Naive thymus-derived CD8-positive, alpha-beta T cell (primary cell): ENCODE data around the gene VEGFD. TPM values are rescaled to one million over a fixed set of nuclear protein-coding genes. Genes with fewer than 3 reads are reported as not detected.
"Not testable (repeated sequence)": the region's sequence is repeated elsewhere in the genome, so short reads cannot be mapped to it uniquely, and the experiment has no call there.

Source experiments
- ATAC-seq, 2 donors: fragments of 150-1000 bp; cut with Tn5 transposase in 1 of 2; sonication (Bioruptor Pico), chemical (Tn5 transposase) in 1 of 2; 1 replicate in 1 of 2; 2 replicates in 1 of 2; pipeline ENCODE4 v1.10.0; 2021; ENCODE audit warnings: mild to moderate bottlenecking in 2 of 2, moderate library complexity in 2 of 2
- POLR2A ChIA-PET: fragments of 350-600 bp; sonication (Branson Sonifier 250); formaldehyde crosslinking; loops from one replicate; lab custom pipeline; 2021; ENCODE audit warnings: antibody characterized with exemption; lab: Charles Lee
- DNase-seq, 10 donors: peaks; one replicate each; pipeline versions ENCODE4 v3.0.0 to v3.0.0-alpha.2; 2020 to 2022
- H3K27ac Mint-ChIP-seq, 10 donors: one replicate each; pipeline ENCODE4 v1.8.0; 2020 to 2022; ENCODE audit warnings: mild to moderate bottlenecking in 10 of 10, mixed read lengths in 10 of 10, moderate library complexity in 4 of 10, inconsistent platforms in 1 of 10
- H3K27me3 Mint-ChIP-seq, 5 donors: one replicate each; pipeline ENCODE4 v1.8.0; 2021 to 2022; ENCODE audit warnings: mixed read lengths in 5 of 5
- H3K36me3 Mint-ChIP-seq, 3 donors: one replicate each; pipeline ENCODE4 v1.8.0; 2020 to 2022; ENCODE audit warnings: mixed read lengths in 3 of 3, mild to moderate bottlenecking in 2 of 3, inconsistent platforms in 1 of 3
- H3K4me1 Mint-ChIP-seq, 4 donors: one replicate each; pipeline ENCODE4 v1.8.0; 2021 to 2022; ENCODE audit warnings: mixed read lengths in 4 of 4
- H3K4me3 Mint-ChIP-seq, 10 donors: one replicate each; pipeline ENCODE4 v1.8.0; 2020 to 2022; ENCODE audit warnings: mild to moderate bottlenecking in 10 of 10, mixed read lengths in 10 of 10, moderate library complexity in 6 of 10, inconsistent platforms in 1 of 10
- H3K9me3 Mint-ChIP-seq, 9 donors: one replicate each; pipeline ENCODE4 v1.8.0; 2020 to 2022; ENCODE audit warnings: mixed read lengths in 9 of 9, mild to moderate bottlenecking in 3 of 9, inconsistent platforms in 1 of 9, moderate library complexity in 1 of 9
- polyA plus RNA-seq, 3 donors: library from polyadenylated mRNA; unstranded; fragments of 300-500 nt; fragmentation: Illumina TruSeq; gene quantifications; one replicate each; pipeline ENCODE4 v1.2.3, GENCODE V29; 2021
- total RNA-seq, 8 experiments: library from RNA in 2 of 8; stranded (reverse) in 2 of 8; gene quantifications; one replicate each; pipeline ENCODE4 v1.2.3 and lab custom pipeline; 2021 to 2026

The VEGFD gene
- total and polyA plus RNA-seq, 5 experiments from 2014 or later, result not detected

- H3K4me1 Mint-ChIP-seq, result no peaks in the 10 kb centered on the region
- DNase-seq (no peak), ATAC-seq (no peak)
- H3K4me3 Mint-ChIP-seq, result no peak overlapping the region
- no peaks in the 10 kb centered on the region for H3K27me3 Mint-ChIP-seq
- H3K27ac Mint-ChIP-seq, result no peak overlapping the region
- H3K9me3 Mint-ChIP-seq, result peaks cover 0 to 3% (median 0%) of the 10 kb centered on the region in 9 donors
- POLR2A ChIA-PET, result no interaction called here
- peaks cover 0 to 50% (median 0%) of the 10 kb centered on the region in 3 donors for H3K36me3 Mint-ChIP-seq
Measured at GRCh38 chrX:15320297-15320696, 63.9 kb downstream of the VEGFD start.

GRCh38 chrX:15319075-15319474 is 65.1 kb downstream of the VEGFD start:
- DNase-seq, result no peak
- POLR2A ChIA-PET, result no interaction called here
- ATAC-seq, result no peak
- Mint-ChIP-seq H3K27ac (no peak overlapping the region), H3K4me1 (no peaks in the 10 kb centered on the region), H3K27me3 (no peaks in the 10 kb centered on the region), H3K36me3 (peaks cover 0 to 40% (median 0%) of the 10 kb centered on the region in 3 donors), H3K4me3 (no peak overlapping the region), H3K9me3 (peaks cover 0 to 3% (median 0%) of the 10 kb centered on the region in 9 donors)

GRCh38 chrX:15315509-15315908 is 68.7 kb downstream of the VEGFD start, which contains the start of gene ASB11:
Gene ASB11 (minus strand): TSS chrX:15315640. CDS start chrX:15315605, 35 bp downstream.
- DNase-seq (no peak), ATAC-seq (no peak)
- Mint-ChIP-seq H3K9me3 (peaks cover 0 to 3% (median 0%) of the 10 kb centered on the region in 9 donors), H3K36me3 (peaks cover 0 to 12% (median 0%) of the 10 kb centered on the region in 3 donors), H3K27ac (no peak within 1 kb of the TSS), H3K4me3 (no peak within 1 kb of the TSS), H3K4me1 (no peaks in the 10 kb centered on the region), H3K27me3 (no peaks in the 10 kb centered on the region)
- POLR2A ChIA-PET, result no interaction called here

GRCh38 chrX:15314472-15314871 is 69.7 kb downstream of the VEGFD start:
- DNase-seq (no peak), ATAC-seq (no peak)
- no peak overlapping the region for H3K27ac Mint-ChIP-seq
- no peaks in the 10 kb centered on the region for H3K9me3 Mint-ChIP-seq
- no peaks in the 10 kb centered on the region for H3K27me3 Mint-ChIP-seq
- no peaks in the 10 kb centered on the region for H3K4me1 Mint-ChIP-seq
- H3K4me3 Mint-ChIP-seq, result no peak overlapping the region
- peaks cover 0 to 7% (median 0%) of the 10 kb centered on the region in 3 donors for H3K36me3 Mint-ChIP-seq
- POLR2A ChIA-PET, result no interaction called here

- Mint-ChIP-seq H3K4me3 (no peak overlapping the region), H3K27ac (no peak overlapping the region)
- no peak for ATAC-seq
Measured at GRCh38 chrX:15311119-15311518, 73.1 kb downstream of the VEGFD start.

GRCh38 chrX:15310117-15310516 is 74.1 kb downstream of the VEGFD start:
- Mint-ChIP-seq H3K9me3 (no peaks in the 10 kb centered on the region), H3K27ac (no peak overlapping the region), H3K36me3 (no peaks in the 10 kb centered on the region), H3K4me1 (no peaks in the 10 kb centered on the region), H3K27me3 (peaks cover 0 to 5% (median 0%) of the 10 kb centered on the region in 5 donors), H3K4me3 (no peak overlapping the region)
- ATAC-seq (no peak), DNase-seq (no peak)
- POLR2A ChIA-PET, result no interaction called here

More at GRCh38 chrX:15311119-15311518, 73.1 kb downstream of the VEGFD start:
- H3K4me1 Mint-ChIP-seq, result no peaks in the 10 kb centered on the region
- no peaks in the 10 kb centered on the region for H3K9me3 Mint-ChIP-seq
- H3K36me3 Mint-ChIP-seq, result no peaks in the 10 kb centered on the region
- peaks cover 0 to 5% (median 0%) of the 10 kb centered on the region in 5 donors for H3K27me3 Mint-ChIP-seq
- DNase-seq, result no peak
- POLR2A ChIA-PET, result no interaction called here

GRCh38 chrX:15305899-15306298 is 78.3 kb downstream of the VEGFD start:
- H3K4me1 Mint-ChIP-seq, H3K4me3 Mint-ChIP-seq, H3K9me3 Mint-ChIP-seq, ATAC-seq, DNase-seq, H3K27ac Mint-ChIP-seq, H3K36me3 Mint-ChIP-seq, H3K27me3 Mint-ChIP-seq, POLR2A ChIA-PET: not testable (repeated sequence)

- Mint-ChIP-seq H3K4me1 (peaks cover 0 to 1% (median 0%) of the 10 kb centered on the region in 4 donors), H3K36me3 (no peaks in the 10 kb centered on the region), H3K27ac (no peak overlapping the region), H3K27me3 (peaks cover 0 to 1% (median 0%) of the 10 kb centered on the region in 5 donors), H3K4me3 (no peak overlapping the region), H3K9me3 (no peaks in the 10 kb centered on the region)
- POLR2A ChIA-PET, result no interaction called here
- DNase-seq, result no peak
- no peak for ATAC-seq
Measured at GRCh38 chrX:15301924-15302323, 82.3 kb downstream of the VEGFD start.

GRCh38 chrX:15299941-15300851 is 84.0 kb downstream of the VEGFD start:
- POLR2A ChIA-PET, result no interaction called here
- H3K27ac Mint-ChIP-seq, result no peak overlapping the region
- H3K4me3 Mint-ChIP-seq, result no peak overlapping the region
- H3K9me3 Mint-ChIP-seq, result no peaks in the 10 kb centered on the region
- DNase-seq, result peak in 2 of 10 donors; percentile 3 to 12
- no peaks in the 10 kb centered on the region for H3K36me3 Mint-ChIP-seq
- no peak for ATAC-seq
- H3K27me3 Mint-ChIP-seq, result no peaks in the 10 kb centered on the region
- H3K4me1 Mint-ChIP-seq, result peaks cover 0 to 1% (median 0%) of the 10 kb centered on the region in 4 donors

- no peak for ATAC-seq
- H3K36me3 Mint-ChIP-seq, result no peaks in the 10 kb centered on the region
Measured at GRCh38 chrX:15298780-15299179, 85.4 kb downstream of the VEGFD start.

GRCh38 chrX:15298201-15298600 is 86.0 kb downstream of the VEGFD start:
- DNase-seq (no peak), ATAC-seq (no peak)
- Mint-ChIP-seq H3K4me1 (peaks cover 0 to 1% (median 0%) of the 10 kb centered on the region in 4 donors), H3K27ac (no peak overlapping the region), H3K27me3 (no peaks in the 10 kb centered on the region), H3K4me3 (no peak overlapping the region), H3K36me3 (no peaks in the 10 kb centered on the region), H3K9me3 (no peaks in the 10 kb centered on the region)
- POLR2A ChIA-PET, result no interaction called here

More at GRCh38 chrX:15298780-15299179, 85.4 kb downstream of the VEGFD start:
- Mint-ChIP-seq H3K9me3 (no peaks in the 10 kb centered on the region), H3K27ac (no peak overlapping the region), H3K4me3 (no peak overlapping the region), H3K4me1 (peaks cover 0 to 1% (median 0%) of the 10 kb centered on the region in 4 donors), H3K27me3 (no peaks in the 10 kb centered on the region)
- POLR2A ChIA-PET, result no interaction called here
- DNase-seq, result no peak
